Putamen (tissue), 1 donor: ENCODE measurements around the gene PHF19.

ENCODE experiments used
- DNase-seq: peaks from one replicate; pipeline ENCODE4 v3.0.0-alpha.2; 2016; ENCODE audit warnings: low spot score

Gene PHF19

GRCh38 chr9:120876842-120877240 is at the start of gene PHF19:
Gene PHF19, minus strand, starts transcription at chr9:120877188. Its CDS starts 2,447 bp downstream, at chr9:120874741.
- DNase-seq: no peak

GRCh38 chr9:120926397-120926928 is 49.5 kb upstream of the PHF19 start, which contains the start of gene TRAF1:
Gene TRAF1, minus strand, starts transcription at chr9:120926796. Its CDS starts 721 bp downstream, at chr9:120926075.
- no peak for DNase-seq

DNA sequence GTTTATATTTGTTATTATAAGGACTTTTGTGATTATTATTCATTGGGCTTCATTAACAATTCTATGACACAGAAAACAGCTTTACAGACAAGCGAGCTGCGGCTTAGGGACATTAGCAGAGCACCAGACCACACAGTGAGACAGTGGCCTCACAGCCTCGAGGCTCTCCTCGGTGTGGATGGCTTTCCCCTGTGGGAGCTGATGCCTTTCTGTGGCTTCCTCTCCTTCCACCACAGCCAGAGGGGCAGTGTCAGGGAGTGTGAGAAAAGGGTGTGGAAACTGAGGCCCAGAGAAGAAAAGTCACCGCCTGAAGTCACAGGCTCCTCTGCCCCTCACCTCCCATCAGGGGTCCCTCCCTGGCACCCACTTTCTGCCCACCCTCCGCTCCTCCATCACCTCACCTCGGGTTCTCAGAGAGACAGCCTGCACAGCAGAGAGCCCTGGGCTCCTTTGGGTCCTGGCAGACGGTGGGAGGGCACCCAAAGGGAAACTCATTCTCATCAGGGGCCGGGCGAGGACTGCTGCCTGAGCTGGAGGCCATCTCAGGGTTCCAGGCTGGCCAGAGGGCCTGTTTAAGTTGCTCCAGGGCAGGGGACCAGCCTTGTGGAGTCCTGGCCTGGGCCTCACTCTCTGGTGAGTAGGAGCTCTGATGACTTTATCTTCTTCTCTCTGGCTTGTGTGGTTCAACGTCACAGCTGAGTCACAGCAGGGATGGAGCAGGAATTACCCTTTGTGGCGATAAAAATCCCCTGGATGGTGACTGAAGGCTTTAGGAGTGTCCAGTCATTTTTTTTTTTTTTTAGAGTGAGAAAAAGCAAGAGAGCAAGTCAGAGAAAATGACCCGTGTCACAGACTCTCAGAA is 48.8 kb upstream of the PHF19 start:
- no peak for DNase-seq

GRCh38 chr9:120924698-120925534 is 47.9 kb upstream of the PHF19 start:
- DNase-seq: no peak

- no peak for DNase-seq
These were observed 46.8 kb upstream of the PHF19 start for GRCh38 chr9:120923620-120924328.

GRCh38 chr9:120922404-120923195 is 45.6 kb upstream of the PHF19 start:
- no peak for DNase-seq

DNA sequence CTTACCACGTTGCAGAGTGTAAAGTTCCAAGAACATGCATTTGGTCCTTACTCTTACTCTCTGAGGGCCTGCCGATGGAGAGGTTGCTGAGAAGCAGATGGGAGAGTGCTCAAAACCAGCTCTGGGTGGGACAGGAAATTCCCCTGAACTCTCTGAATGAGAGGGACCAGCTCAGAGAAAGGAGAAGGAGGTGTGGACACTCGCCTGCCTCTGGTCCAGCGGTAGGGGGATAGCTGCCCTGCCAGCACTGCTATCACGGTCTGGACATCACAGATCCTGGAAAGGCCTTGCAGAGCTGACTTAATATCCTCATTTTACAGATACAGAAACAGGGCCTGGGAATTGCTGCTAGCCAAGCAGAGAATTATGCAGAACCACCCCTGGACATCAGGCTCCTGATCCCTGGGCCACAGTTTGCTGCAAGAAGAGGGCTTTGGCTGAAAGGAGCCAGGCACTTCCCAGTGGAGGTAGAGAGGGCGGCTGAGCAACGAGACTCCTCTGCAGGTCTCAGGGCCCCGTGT is 44.7 kb upstream of the PHF19 start:
- DNase-seq: no peak

GRCh38 chr9:120920806-120921178 is 43.8 kb upstream of the PHF19 start:
- no peak for DNase-seq

DNA sequence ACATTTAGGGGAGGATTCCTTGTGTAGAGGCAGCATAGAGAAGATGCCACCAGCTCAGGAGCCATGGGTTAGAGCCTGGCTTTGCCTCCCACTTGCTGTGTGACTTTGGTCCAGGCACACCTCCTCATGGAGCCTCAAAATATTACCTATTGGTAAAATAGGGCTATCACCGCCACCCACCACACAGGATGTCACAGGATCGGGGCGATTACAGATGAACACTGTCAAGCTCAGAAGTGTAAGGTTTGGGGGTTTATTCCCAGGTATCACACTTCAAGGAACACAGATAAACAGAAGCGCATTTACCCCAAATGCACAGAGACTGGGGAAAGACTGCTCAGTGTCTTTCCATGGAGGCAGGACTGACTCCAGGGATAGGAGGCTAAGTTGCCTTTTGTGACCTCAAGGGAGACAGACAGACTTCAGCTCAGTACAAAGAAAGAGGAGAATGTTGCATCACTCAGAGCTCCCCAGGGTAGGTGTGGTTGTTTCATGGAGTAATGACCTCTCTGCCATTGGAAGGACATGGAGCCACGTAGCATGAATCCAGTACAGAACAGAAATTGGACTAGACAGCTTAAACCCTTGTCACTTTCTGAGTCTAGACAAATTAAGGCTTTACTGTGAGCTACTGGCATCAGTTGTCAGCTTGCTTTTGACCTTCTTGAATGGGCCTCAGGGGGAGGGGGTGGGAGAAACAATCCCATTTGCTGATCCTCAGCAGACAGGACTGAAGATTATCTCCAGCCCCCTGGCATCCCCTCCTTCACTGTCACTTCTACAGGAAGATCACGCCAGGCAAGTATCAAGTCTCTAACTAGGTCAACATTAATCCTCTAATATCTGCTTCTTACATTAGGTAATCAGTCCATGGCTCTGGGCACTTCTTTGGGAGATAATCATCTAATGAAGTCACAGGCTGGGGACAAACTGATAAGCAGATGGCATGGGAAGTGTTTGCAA is 43.1 kb upstream of the PHF19 start:
- no peak for DNase-seq

GRCh38 chr9:120918931-120919842 is 42.2 kb upstream of the PHF19 start:
- no peak for DNase-seq

GRCh38 chr9:120917929-120918762 is 41.2 kb upstream of the PHF19 start:
- no peak for DNase-seq

DNA sequence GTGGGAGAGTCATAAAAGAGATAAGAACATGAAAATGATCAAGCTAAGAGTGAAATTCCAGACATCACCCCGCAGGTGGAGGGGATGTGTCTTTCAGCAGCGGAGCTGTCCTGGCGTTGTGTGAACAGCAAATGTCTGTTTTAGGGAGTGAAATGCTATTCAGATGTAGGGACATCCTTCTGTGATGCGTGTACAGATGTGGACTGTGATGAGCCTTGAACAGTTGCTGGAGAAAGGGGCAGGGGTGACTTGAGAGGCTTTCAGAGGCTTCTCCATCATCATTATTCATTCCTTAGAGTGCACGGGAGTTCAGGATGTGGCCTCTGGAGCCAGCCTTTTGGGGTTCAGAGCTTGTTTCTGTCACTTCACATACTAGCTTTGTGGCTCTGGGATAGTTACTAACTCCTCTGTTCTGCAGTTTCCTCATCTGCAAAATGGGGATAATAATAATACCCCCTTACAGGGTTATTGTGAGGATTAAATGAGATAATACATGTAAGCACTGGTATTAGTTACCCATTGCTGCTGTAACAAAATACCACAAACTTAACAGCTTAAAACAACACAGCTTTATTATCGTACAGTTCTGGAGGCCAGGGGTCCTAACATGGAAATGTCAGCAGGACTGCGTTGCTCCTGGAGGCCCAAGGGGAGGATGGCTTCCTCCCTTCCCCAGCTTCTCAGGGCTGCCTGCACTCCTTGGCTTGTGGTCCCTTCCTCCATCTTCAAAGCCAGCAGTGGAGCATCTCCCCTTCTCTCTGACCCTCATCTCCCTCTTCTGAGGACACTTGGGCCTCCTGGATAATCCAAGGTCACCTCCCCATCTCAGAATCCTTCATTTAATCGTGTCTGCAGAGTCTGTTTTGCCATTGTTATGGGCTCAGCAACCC is 40.2 kb upstream of the PHF19 start:
- DNase-seq: no peak

GRCh38 chr9:120916588-120916987 is 39.6 kb upstream of the PHF19 start:
- DNase-seq: peak; percentile 56

- DNase-seq: no peak
These were observed 39.0 kb upstream of the PHF19 start for GRCh38 chr9:120915854-120916470.

- DNase-seq: no peak
These were observed 38.0 kb upstream of the PHF19 start for GRCh38 chr9:120914953-120915352.

DNA sequence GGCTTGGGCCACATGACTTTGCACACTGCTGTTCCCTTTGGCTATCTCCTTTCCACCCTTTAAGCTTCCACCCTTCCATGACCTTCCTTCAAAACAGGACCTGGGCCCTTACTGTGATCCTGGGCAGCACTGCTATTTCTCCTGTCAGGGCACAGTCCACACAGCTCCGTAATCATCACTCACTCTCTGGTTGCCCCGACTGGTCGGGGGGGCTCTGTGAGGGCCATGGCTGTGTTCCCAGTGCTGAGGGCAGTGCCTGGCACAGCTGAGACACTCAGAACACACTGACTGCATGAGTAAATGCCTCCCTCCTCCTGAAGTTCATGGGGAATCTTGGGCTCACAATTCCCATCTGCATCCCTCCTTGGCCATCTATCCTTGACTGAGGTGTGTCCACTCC is 37.4 kb upstream of the PHF19 start:
- DNase-seq: peak; percentile 90
